ENCODE data around the gene LIMCH1. TPM values are rescaled to one million over a fixed set of nuclear protein-coding genes. Genes with fewer than 3 reads are reported as not detected.
A peak's percentile ranks its signal among the peaks of the same experiment; 100 is the strongest.

Gene LIMCH1
- polyA plus RNA-seq, 1 experiment, result 1.1 TPM

GRCh38 chr4:41620594-41621256, 82.8 kb downstream of the LIMCH1 start:
- TF ChIP-seq CTCF (IDR thresholded peaks at IDR 0.05; ENCODE audit: low read depth, low read length), result no peak
- ChIA-PET CTCF (no interaction called here), POLR2A (no interaction called here)
- Histone ChIP-seq H3K27me3 (ENCODE audit: control insufficient read depth, insufficient read depth, low read length) (peaks cover 2% of the 10 kb centered on the region), H3K9me3 (ENCODE audit: control insufficient read depth, insufficient read depth, low read length) (no peaks in the 10 kb centered on the region), H3K27ac (ENCODE audit: low read depth, low read length) (no peak overlapping the region), H3K4me3 (ENCODE audit: low read depth, low read length) (no peak overlapping the region)
- DNase-seq (ENCODE audit: low read depth, low spot score), result no peak

GRCh38 chr4:41622787-41623186, 84.8 kb downstream of the LIMCH1 start:
- POLR2A ChIA-PET, result no interaction called here
- H3K4me3 ChIP-seq (ENCODE audit: low read depth, low read length), result no peak overlapping the region
- H3K27ac ChIP-seq (ENCODE audit: low read depth, low read length), result no peak overlapping the region
- no peak for TF ChIP-seq CTCF (IDR thresholded peaks at IDR 0.05; ENCODE audit: low read depth, low read length)
- CTCF ChIA-PET, result interaction anchor here (1.7 kb wide), 1 partner anchor 39 kb away, joined by 6 read pairs; no protein-coding TSS in a partner anchor
- no peaks in the 10 kb centered on the region for H3K9me3 ChIP-seq (ENCODE audit: control insufficient read depth, insufficient read depth, low read length)
- H3K27me3 ChIP-seq (ENCODE audit: control insufficient read depth, insufficient read depth, low read length), result peaks cover 2% of the 10 kb centered on the region
- no peak for DNase-seq (ENCODE audit: low read depth, low spot score)

- Histone ChIP-seq H3K27ac (ENCODE audit: low read depth, low read length) (peak overlapping the region; percentile 3), H3K4me3 (ENCODE audit: low read depth, low read length) (no peak overlapping the region), H3K9me3 (ENCODE audit: control insufficient read depth, insufficient read depth, low read length) (no peaks in the 10 kb centered on the region), H3K27me3 (ENCODE audit: control insufficient read depth, insufficient read depth, low read length) (peaks cover 2% of the 10 kb centered on the region)
- DNase-seq (ENCODE audit: low read depth, low spot score), result no peak
- no peak for TF ChIP-seq CTCF (IDR thresholded peaks at IDR 0.05; ENCODE audit: low read depth, low read length)
- CTCF ChIA-PET, result no interaction called here
- POLR2A ChIA-PET, result interaction anchor here (0.7 kb wide), 1 partner anchor 172 kb away, joined by 5 read pairs; no protein-coding TSS in a partner anchor
Measured at GRCh38 chr4:41624765-41625164, 86.8 kb downstream of the LIMCH1 start.

GRCh38 chr4:41625531-41625930, 87.6 kb downstream of the LIMCH1 start:
- no peak for TF ChIP-seq CTCF (IDR thresholded peaks at IDR 0.05; ENCODE audit: low read depth, low read length)
- Histone ChIP-seq H3K27ac (ENCODE audit: low read depth, low read length) (no peak overlapping the region), H3K9me3 (ENCODE audit: control insufficient read depth, insufficient read depth, low read length) (no peaks in the 10 kb centered on the region), H3K4me3 (ENCODE audit: low read depth, low read length) (no peak overlapping the region), H3K27me3 (ENCODE audit: control insufficient read depth, insufficient read depth, low read length) (peaks cover 2% of the 10 kb centered on the region)
- POLR2A ChIA-PET, result no interaction called here
- DNase-seq (ENCODE audit: low read depth, low spot score), result no peak
- CTCF ChIA-PET, result no interaction called here

GRCh38 chr4:41628936-41629335, 91.0 kb downstream of the LIMCH1 start:
- no peak for DNase-seq (ENCODE audit: low read depth, low spot score)

More at GRCh38 chr4:41628936-41629335, 91.0 kb downstream of the LIMCH1 start:
- no peak overlapping the region for H3K4me3 ChIP-seq (ENCODE audit: low read depth, low read length)
- ChIA-PET CTCF (no interaction called here), POLR2A (no interaction called here)
- peaks cover 2% of the 10 kb centered on the region for H3K27me3 ChIP-seq (ENCODE audit: control insufficient read depth, insufficient read depth, low read length)
- no peaks in the 10 kb centered on the region for H3K9me3 ChIP-seq (ENCODE audit: control insufficient read depth, insufficient read depth, low read length)
- no peak for TF ChIP-seq CTCF (IDR thresholded peaks at IDR 0.05; ENCODE audit: low read depth, low read length)
- H3K27ac ChIP-seq (ENCODE audit: low read depth, low read length), result no peak overlapping the region
